DMS 273 treated with DMSO at 0.1 percent for 48 hours (cell line): ENCODE measurements around the gene SOCS3.
A peak's percentile ranks its signal among the peaks of the same experiment; 100 is the strongest.

Experiments used
- DNase-seq: peaks from one replicate; lab custom pipeline; 2025; lab: John Stamatoyannopoulos, UW

SOCS3 gene

GRCh38 chr17:78359997-78360370 is at the start of gene SOCS3:
TSS of gene SOCS3 (minus strand) at chr17:78360077. CDS start at chr17:78359095, 982 bp downstream.
- DNase-seq: peak; percentile 53

- no peak for DNase-seq
Observed at GRCh38 chr17:78409191-78409928, 49.5 kb upstream of the SOCS3 start.

GRCh38 chr17:78408476-78409050 is 48.7 kb upstream of the SOCS3 start:
- no peak for DNase-seq

- DNase-seq: no peak
Observed at GRCh38 chr17:78407387-78408000, 47.6 kb upstream of the SOCS3 start.

- DNase-seq: no peak
Observed at GRCh38 chr17:78406920-78407319, 47.0 kb upstream of the SOCS3 start.

GRCh38 chr17:78406396-78406795 is 46.5 kb upstream of the SOCS3 start:
- no peak for DNase-seq

- no peak for DNase-seq
Observed at GRCh38 chr17:78403822-78404221, 43.9 kb upstream of the SOCS3 start.

GRCh38 chr17:78401891-78402290 is 42.0 kb upstream of the SOCS3 start:
- DNase-seq: no peak

- DNase-seq: no peak
Observed at GRCh38 chr17:78401246-78401645, 41.4 kb upstream of the SOCS3 start.

GRCh38 chr17:78400581-78401240 is 40.8 kb upstream of the SOCS3 start:
- no peak for DNase-seq

GRCh38 chr17:78399693-78400144 is 39.8 kb upstream of the SOCS3 start:
- no peak for DNase-seq

GRCh38 chr17:78399028-78399692 is 39.3 kb upstream of the SOCS3 start:
- no peak for DNase-seq

GRCh38 chr17:78398390-78398789 is 38.5 kb upstream of the SOCS3 start:
- no peak for DNase-seq

GRCh38 chr17:78397681-78398101 is 37.8 kb upstream of the SOCS3 start:
- DNase-seq: no peak

GRCh38 chr17:78396441-78397337 is 36.8 kb upstream of the SOCS3 start:
- DNase-seq: no peak

- no peak for DNase-seq
Observed at GRCh38 chr17:78395155-78395554, 35.3 kb upstream of the SOCS3 start.

GRCh38 chr17:78394209-78394608 is 34.3 kb upstream of the SOCS3 start:
- DNase-seq: no peak

GRCh38 chr17:78393575-78393974 is 33.7 kb upstream of the SOCS3 start:
- DNase-seq: no peak

- no peak for DNase-seq
Observed at GRCh38 chr17:78392295-78392694, 32.4 kb upstream of the SOCS3 start.

- no peak for DNase-seq
Observed at GRCh38 chr17:78391843-78392242, 32.0 kb upstream of the SOCS3 start.

GRCh38 chr17:78391051-78391431 is 31.2 kb upstream of the SOCS3 start:
- no peak for DNase-seq
